SK-N-SH (cell line): ENCODE results near the gene TMEM218. TPM values are rescaled to one million over a fixed set of nuclear protein-coding genes. Genes with fewer than 3 reads are reported as not detected.

Source experiments
- CTCF ChIA-PET: fragments of 300-600, 350-600 bp; formaldehyde crosslinking; extraction: SDS; loops from one replicate; lab custom pipeline; 2021; lab: Yijun Ruan, JAX
- POLR2A ChIA-PET: fragments of 350-600 bp; sonication (Branson Sonifier 250); formaldehyde crosslinking; extraction: SDS; loops from one replicate; lab custom pipeline; 2020; ENCODE audit warnings: antibody characterized with exemption, inconsistent platforms; lab: Yijun Ruan, JAX
- DNase-seq: peaks from one replicate; pipeline ENCODE4 v3.0.0; 2012
- H2AFZ ChIP-seq: fragments of 200-600 bp; sonication (generic); 2 replicates; pipeline ENCODE4 v1.8.1; 2016; ENCODE audit warnings: antibody characterized with exemption, mild to moderate bottlenecking, low read depth
- H3F3A ChIP-seq: fragments of 200-600 bp; sonication (generic); replicated peaks from 2 replicates; pipeline ENCODE3; 2016; ENCODE audit warnings: antibody characterized with exemption, mild to moderate bottlenecking; ENCODE audit not compliant: insufficient read depth
- H3K27ac ChIP-seq, 2 experiments: fragments of 200-500 bp in 1 of 2; fragments of 200-600 bp in 1 of 2; sonication (Bioruptor generic) in 1 of 2; sonication (generic), shearing (Covaris generic) in 1 of 2; 2 replicates each; pipeline versions ENCODE4 v1.5.1 to v1.6.1; 2014 to 2016; ENCODE audit warnings: low read depth in 2 of 2, inconsistent platforms in 1 of 2, low read length in 1 of 2, mild to moderate bottlenecking in 1 of 2, mixed read lengths in 1 of 2
- H3K27me3 ChIP-seq: fragments of 200-600 bp; sonication (generic), shearing (Covaris generic); 2 replicates; pipeline ENCODE4 v1.6.1; 2016; ENCODE audit warnings: mixed run types; ENCODE audit not compliant: insufficient read depth
- H3K36me3 ChIP-seq, 2 experiments: fragments of 200-500 bp in 1 of 2; fragments of 200-600 bp in 1 of 2; sonication (Bioruptor generic) in 1 of 2; sonication (generic) in 1 of 2; replicated peaks in 1 of 2; 2 replicates each; pipeline versions ENCODE3 to v1.5.1; 2014 to 2016; ENCODE audit warnings: low read length in 1 of 2, mild to moderate bottlenecking in 1 of 2; ENCODE audit not compliant: insufficient read depth in 2 of 2, control insufficient read depth in 1 of 2
- H3K4me1 ChIP-seq, 2 experiments: fragments of 200-500 bp in 1 of 2; fragments of 200-600 bp in 1 of 2; sonication (Bioruptor generic) in 1 of 2; sonication (generic), shearing (Covaris generic) in 1 of 2; 2 replicates each; pipeline versions ENCODE4 v1.5.1 to v1.6.1; 2014 to 2016; ENCODE audit warnings: low read depth in 1 of 2, low read length in 1 of 2, mixed run types in 1 of 2; ENCODE audit not compliant: insufficient read depth in 2 of 2, control insufficient read depth in 1 of 2
- H3K4me2 ChIP-seq: fragments of 200-600 bp; sonication (generic), shearing (Covaris generic); 2 replicates; pipeline ENCODE4 v1.6.1; 2017; ENCODE audit warnings: mixed run types
- H3K4me3 ChIP-seq, 2 experiments: fragments of 200-500 bp in 1 of 2; fragments of 200-600 bp in 1 of 2; sonication (Bioruptor generic) in 1 of 2; sonication (generic), shearing (Covaris generic) in 1 of 2; 2 replicates each; pipeline versions ENCODE4 v1.5.1 to v1.8.1; 2014 to 2016; ENCODE audit warnings: low read depth in 2 of 2, inconsistent platforms in 1 of 2, low read length in 1 of 2, mild to moderate bottlenecking in 1 of 2, mixed read lengths in 1 of 2, moderate library complexity in 1 of 2
- H3K79me2 ChIP-seq: fragments of 200-600 bp; sonication (generic); 2 replicates; pipeline ENCODE4 v1.8.1; 2017; ENCODE audit warnings: mild to moderate bottlenecking; ENCODE audit not compliant: insufficient read depth
- H3K9ac ChIP-seq: fragments of 200-600 bp; sonication (generic); 2 replicates; pipeline ENCODE4 v1.6.1; 2017; ENCODE audit warnings: mixed run types
- H3K9me2 ChIP-seq: fragments of 200-600 bp; sonication (generic); 2 replicates; pipeline ENCODE4 v1.6.1; 2017; ENCODE audit warnings: mixed run types
- H3K9me3 ChIP-seq: fragments of 200-600 bp; sonication (generic); 2 replicates; pipeline ENCODE4 v1.6.1; 2017; ENCODE audit warnings: mixed run types, mild to moderate bottlenecking, moderate library complexity
- H4K20me1 ChIP-seq: fragments of 200-600 bp; sonication (generic); 2 replicates; pipeline ENCODE4 v1.6.1; 2017; ENCODE audit warnings: mild to moderate bottlenecking, mixed run types; ENCODE audit not compliant: insufficient read depth
- EP300 ChIP-seq, 2 experiments: IDR thresholded peaks; 2 replicates each; pipeline versions ENCODE4 v1.4.0 to v1.6.1; 2012; ENCODE audit warnings: borderline replicate concordance in 1 of 2, low read depth in 1 of 2, low read length in 1 of 2
- EZH2phosphoT487 ChIP-seq: fragments of 200-600 bp; sonication (generic); IDR thresholded peaks from 2 replicates; pipeline ENCODE4 v1.6.1; 2017; ENCODE audit warnings: low read depth, mixed run types, mild to moderate bottlenecking, antibody characterized with exemption, moderate library complexity, borderline replicate concordance
- FOSL2 ChIP-seq: IDR thresholded peaks from 2 replicates; pipeline ENCODE4 v1.4.0; 2012; ENCODE audit warnings: low read depth, mild to moderate bottlenecking, moderate library complexity, borderline replicate concordance
- FOXJ3 ChIP-seq: sonication (generic); formaldehyde crosslinking; IDR thresholded peaks from 2 replicates; pipeline ENCODE4 v1.5.1; 2020; ENCODE audit warnings: mild to moderate bottlenecking, missing genetic modification reagents
- FOXM1 ChIP-seq: IDR thresholded peaks from 2 replicates; pipeline ENCODE4 v1.4.0; 2012; ENCODE audit warnings: low read depth, mild to moderate bottlenecking
- GATA2 ChIP-seq: sonication (generic); formaldehyde crosslinking; IDR thresholded peaks from 2 replicates; pipeline ENCODE4 v1.5.0; 2020; ENCODE audit warnings: mild to moderate bottlenecking, missing genetic modification reagents
- MAX ChIP-seq: IDR thresholded peaks from 2 replicates; pipeline ENCODE4 v1.4.0; 2012; ENCODE audit warnings: low read depth
- MXI1 ChIP-seq: IDR thresholded peaks from 2 replicates; pipeline ENCODE4 v1.6.1; 2012; ENCODE audit warnings: mild to moderate bottlenecking, low read depth, low read length, improper control_type of control experiment
- NRF1 ChIP-seq: IDR thresholded peaks from 2 replicates; pipeline ENCODE4 v1.6.1; 2012; ENCODE audit warnings: low read depth, mild to moderate bottlenecking, low read length
- POLR2AphosphoS5 ChIP-seq: IDR thresholded peaks from 2 replicates; pipeline ENCODE4 v1.6.1; 2012; ENCODE audit warnings: low read depth, low read length
- RAD21 ChIP-seq: IDR thresholded peaks from 2 replicates; pipeline ENCODE4 v1.6.1; 2012; ENCODE audit warnings: mild to moderate bottlenecking, low read length
- RCOR1 ChIP-seq: fragments of 150-350 bp; IDR thresholded peaks from 2 replicates; pipeline ENCODE4 v1.6.1; 2017; ENCODE audit warnings: antibody characterized with exemption, low read length
- RFX5 ChIP-seq: IDR thresholded peaks from 2 replicates; pipeline ENCODE4 v1.6.1; 2012; ENCODE audit warnings: mild to moderate bottlenecking, improper control_type of control experiment, low read length
- RXRA ChIP-seq: IDR thresholded peaks from 2 replicates; pipeline ENCODE4 v1.4.0; 2012; ENCODE audit warnings: low read depth, mild to moderate bottlenecking, borderline replicate concordance
- SIN3A ChIP-seq: IDR thresholded peaks from 2 replicates; pipeline ENCODE4 v1.6.1; 2012; ENCODE audit warnings: low read depth, mild to moderate bottlenecking, low read length, moderate library complexity, borderline replicate concordance
- SMC3 ChIP-seq: IDR thresholded peaks from 2 replicates; pipeline ENCODE4 v1.6.1; 2012; ENCODE audit warnings: low read depth, low read length, improper control_type of control experiment
- TAF1 ChIP-seq: IDR thresholded peaks from 2 replicates; pipeline ENCODE4 v1.6.1; 2012; ENCODE audit warnings: low read depth, mild to moderate bottlenecking, low read length, moderate library complexity, borderline replicate concordance
- TEAD4 ChIP-seq: IDR thresholded peaks from 2 replicates; pipeline ENCODE4 v1.4.0; 2012; ENCODE audit warnings: mild to moderate bottlenecking, borderline replicate concordance; ENCODE audit not compliant: insufficient read depth
- USF1 ChIP-seq: IDR thresholded peaks from 2 replicates; pipeline ENCODE4 v1.4.0; 2012; ENCODE audit warnings: low read depth, borderline replicate concordance
- YY1 ChIP-seq: IDR thresholded peaks from 2 replicates; pipeline ENCODE4 v1.4.0; 2012; ENCODE audit warnings: low read depth, mild to moderate bottlenecking
- WGBS: methylation state at CpG from one replicate; pipeline ENCODE4 v1.1.6; 2017; ENCODE audit warnings: low lambda C conversion rate; 5-methylcytosine and 5-hydroxymethylcytosine counted together
- polyA plus RNA-seq, 3 experiments: library from polyadenylated mRNA; depleted of rRNA; stranded (reverse); fragments of >200 nt; gene quantifications; 2 replicates each; pipeline ENCODE4 v1.2.3, GENCODE V29; 2012
- TF ChIP-seq, protein P1 (sequence below): IDR thresholded peaks from 2 replicates; pipeline ENCODE4 v1.6.1; 2012; ENCODE audit warnings: mild to moderate bottlenecking, low read depth, low read length, moderate library complexity
- TF ChIP-seq, protein P2 (sequence below): fragments of 150-350 bp; IDR thresholded peaks from 2 replicates; pipeline ENCODE4 v1.6.1; 2017; ENCODE audit warnings: antibody characterized with exemption, low read length, low read depth, borderline replicate concordance
- TF ChIP-seq, protein P3 (sequence below): fragments of 150-350 bp; IDR thresholded peaks from 2 replicates; pipeline ENCODE4 v1.6.1; 2016; ENCODE audit warnings: mild to moderate bottlenecking, low read depth, low read length

TMEM218 gene
- polyA plus RNA-seq, 1 of the 3 experiments (the other 2 are of a cell fraction): 36.2 TPM

DNA sequence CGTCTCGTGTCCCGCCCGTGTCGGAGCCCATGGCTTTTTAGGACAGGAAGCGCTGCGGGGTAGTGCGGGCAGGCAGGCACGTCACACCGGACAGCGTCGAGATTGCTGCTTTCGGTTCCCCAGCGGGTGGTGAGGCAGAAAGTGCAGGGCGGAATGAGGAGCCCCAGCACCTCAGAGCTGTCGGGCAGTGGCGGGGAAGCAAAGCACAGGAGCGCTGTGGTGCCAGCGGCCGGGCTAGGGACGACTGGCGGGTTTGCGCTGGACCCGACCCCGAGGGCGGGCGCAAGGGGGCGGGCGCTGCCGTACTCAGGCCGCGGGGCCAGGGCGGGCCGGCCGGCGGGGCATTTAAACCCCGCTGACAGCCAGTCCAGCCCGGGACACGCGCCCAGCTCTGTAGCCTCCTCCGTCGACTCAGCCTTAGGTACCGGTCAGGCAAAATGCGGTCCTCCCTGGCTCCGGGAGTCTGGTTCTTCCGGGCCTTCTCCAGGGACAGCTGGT lies 48.4 kb downstream of the TMEM218 start, which contains the start of gene SLC37A2 (continued):
- TF ChIP-seq, protein P1, sequence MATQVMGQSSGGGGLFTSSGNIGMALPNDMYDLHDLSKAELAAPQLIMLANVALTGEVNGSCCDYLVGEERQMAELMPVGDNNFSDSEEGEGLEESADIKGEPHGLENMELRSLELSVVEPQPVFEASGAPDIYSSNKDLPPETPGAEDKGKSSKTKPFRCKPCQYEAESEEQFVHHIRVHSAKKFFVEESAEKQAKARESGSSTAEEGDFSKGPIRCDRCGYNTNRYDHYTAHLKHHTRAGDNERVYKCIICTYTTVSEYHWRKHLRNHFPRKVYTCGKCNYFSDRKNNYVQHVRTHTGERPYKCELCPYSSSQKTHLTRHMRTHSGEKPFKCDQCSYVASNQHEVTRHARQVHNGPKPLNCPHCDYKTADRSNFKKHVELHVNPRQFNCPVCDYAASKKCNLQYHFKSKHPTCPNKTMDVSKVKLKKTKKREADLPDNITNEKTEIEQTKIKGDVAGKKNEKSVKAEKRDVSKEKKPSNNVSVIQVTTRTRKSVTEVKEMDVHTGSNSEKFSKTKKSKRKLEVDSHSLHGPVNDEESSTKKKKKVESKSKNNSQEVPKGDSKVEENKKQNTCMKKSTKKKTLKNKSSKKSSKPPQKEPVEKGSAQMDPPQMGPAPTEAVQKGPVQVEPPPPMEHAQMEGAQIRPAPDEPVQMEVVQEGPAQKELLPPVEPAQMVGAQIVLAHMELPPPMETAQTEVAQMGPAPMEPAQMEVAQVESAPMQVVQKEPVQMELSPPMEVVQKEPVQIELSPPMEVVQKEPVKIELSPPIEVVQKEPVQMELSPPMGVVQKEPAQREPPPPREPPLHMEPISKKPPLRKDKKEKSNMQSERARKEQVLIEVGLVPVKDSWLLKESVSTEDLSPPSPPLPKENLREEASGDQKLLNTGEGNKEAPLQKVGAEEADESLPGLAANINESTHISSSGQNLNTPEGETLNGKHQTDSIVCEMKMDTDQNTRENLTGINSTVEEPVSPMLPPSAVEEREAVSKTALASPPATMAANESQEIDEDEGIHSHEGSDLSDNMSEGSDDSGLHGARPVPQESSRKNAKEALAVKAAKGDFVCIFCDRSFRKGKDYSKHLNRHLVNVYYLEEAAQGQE: no peak
- TF ChIP-seq EZH2phosphoT487 (no peak), MXI1 (peak; percentile 69), TEAD4 (no peak), RFX5 (no peak), POLR2AphosphoS5 (no peak), RAD21 (0 out of 2 replicates have a peak, but pooled peaks have one; percentile 2), TAF1 (peak; percentile 11; the same call in 1 of the 2 replicates), SIN3A (peak; percentile 87; the same call in 1 of the 2 replicates), FOSL2 (no peak)
- TF ChIP-seq, protein P2, sequence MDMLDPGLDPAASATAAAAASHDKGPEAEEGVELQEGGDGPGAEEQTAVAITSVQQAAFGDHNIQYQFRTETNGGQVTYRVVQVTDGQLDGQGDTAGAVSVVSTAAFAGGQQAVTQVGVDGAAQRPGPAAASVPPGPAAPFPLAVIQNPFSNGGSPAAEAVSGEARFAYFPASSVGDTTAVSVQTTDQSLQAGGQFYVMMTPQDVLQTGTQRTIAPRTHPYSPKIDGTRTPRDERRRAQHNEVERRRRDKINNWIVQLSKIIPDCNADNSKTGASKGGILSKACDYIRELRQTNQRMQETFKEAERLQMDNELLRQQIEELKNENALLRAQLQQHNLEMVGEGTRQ: no peak
- TF ChIP-seq, all 33 proteins: peak for 6

DNA sequence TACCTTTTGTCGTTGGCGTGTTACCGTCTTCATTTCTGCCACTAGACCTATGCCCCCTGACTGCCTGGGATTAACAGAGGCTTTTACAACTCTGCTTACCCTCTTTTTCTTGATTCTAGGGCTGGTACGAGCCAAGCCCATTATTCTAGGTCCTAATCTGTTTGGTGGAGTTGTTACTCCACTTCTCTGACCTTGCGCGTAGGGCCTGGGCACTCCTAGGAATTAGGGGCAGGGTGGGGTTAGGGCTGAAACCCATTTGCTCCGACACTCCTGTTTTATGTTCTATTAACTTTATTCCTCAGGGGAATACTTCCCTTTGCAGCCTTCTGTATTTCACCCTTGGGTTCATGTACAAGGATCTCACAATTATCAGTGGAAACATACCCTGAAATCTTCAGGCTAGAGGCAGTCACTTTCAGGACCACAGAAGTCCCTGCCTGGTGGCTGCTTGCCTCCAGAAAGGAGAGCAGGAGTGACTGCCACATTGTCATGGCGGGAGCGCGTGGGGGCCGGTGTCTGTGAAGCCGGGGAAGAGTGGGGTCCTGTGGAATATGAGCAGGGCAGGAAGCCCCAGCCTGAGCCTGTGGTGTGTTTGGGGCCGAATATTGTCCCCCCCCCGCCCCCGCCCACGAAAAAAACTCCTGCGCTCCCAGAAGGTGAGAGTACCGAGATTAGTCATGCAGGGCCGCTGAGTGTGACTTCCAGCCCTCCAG lies 49.1 kb downstream of the TMEM218 start:
- CTCF ChIA-PET: interaction anchor here (0.6 to 1.2 kb wide), 2 partner anchors 180 to 367 kb away, joined by 3 read pairs; no protein-coding TSS in a partner anchor
- no peak for DNase-seq
- POLR2A ChIA-PET: no interaction called here
- TF ChIP-seq, protein P3, sequence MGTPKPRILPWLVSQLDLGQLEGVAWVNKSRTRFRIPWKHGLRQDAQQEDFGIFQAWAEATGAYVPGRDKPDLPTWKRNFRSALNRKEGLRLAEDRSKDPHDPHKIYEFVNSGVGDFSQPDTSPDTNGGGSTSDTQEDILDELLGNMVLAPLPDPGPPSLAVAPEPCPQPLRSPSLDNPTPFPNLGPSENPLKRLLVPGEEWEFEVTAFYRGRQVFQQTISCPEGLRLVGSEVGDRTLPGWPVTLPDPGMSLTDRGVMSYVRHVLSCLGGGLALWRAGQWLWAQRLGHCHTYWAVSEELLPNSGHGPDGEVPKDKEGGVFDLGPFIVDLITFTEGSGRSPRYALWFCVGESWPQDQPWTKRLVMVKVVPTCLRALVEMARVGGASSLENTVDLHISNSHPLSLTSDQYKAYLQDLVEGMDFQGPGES: no peak
- TF ChIP-seq RCOR1 (no peak), SMC3 (no peak), RAD21 (no peak), SIN3A (no peak), FOXJ3 (CRISPR knock-in tag) (no peak), NRF1 (no peak), RFX5 (no peak), FOXM1 (no peak), MAX (no peak), GATA2 (CRISPR knock-in tag) (no peak), YY1 (no peak), EP300 (IDR thresholded peaks at IDR 0.05; ENCODE audit: borderline replicate concordance in 1 of 2, low read depth in 1 of 2, low read length in 1 of 2) (no peak), USF1 (no peak), TAF1 (no peak), RXRA (no peak)

More for the DNA sequence above, 49.1 kb downstream of the TMEM218 start:
- H3K4me2 ChIP-seq: peak overlapping the region; percentile 86
- no peak overlapping the region for H3K27ac ChIP-seq
- H3K27me3 ChIP-seq: no peaks in the 10 kb centered on the region
- H3K36me3 ChIP-seq: no peaks in the 10 kb centered on the region
- no peaks in the 10 kb centered on the region for H3K79me2 ChIP-seq
- peaks cover 0 to 3% of the 10 kb centered on the region in 2 experiments; a peak in 1 of 4 replicates for H3K4me1 ChIP-seq
- H3F3A ChIP-seq: no peaks in the 10 kb centered on the region
- no peaks in the 10 kb centered on the region for H3K9me2 ChIP-seq
- WGBS: 68% methylated on average over 16 of the region's 19 CpGs
- peak overlapping the region; percentile 91 for H2AFZ ChIP-seq
- no peaks in the 10 kb centered on the region for H3K9me3 ChIP-seq
- no peak overlapping the region for H3K9ac ChIP-seq
- H3K4me3 ChIP-seq: peak overlapping the region; percentile 64 to 67
- no peaks in the 10 kb centered on the region for H4K20me1 ChIP-seq
